Breast epithelium (tissue), 3 donors: Measurements from ENCODE around the gene PIM2.

Source experiments
- CTCF ChIP-seq, 3 donors: fragments of 450-650 bp; IDR thresholded peaks; one replicate each; pipeline ENCODE4 v1.5.1; 2016 to 2017; ENCODE audit warnings: antibody characterized with exemption in 3 of 3, mild to moderate bottlenecking in 3 of 3, moderate library complexity in 3 of 3
- POLR2A ChIP-seq: fragments of 450-650 bp; IDR thresholded peaks from one replicate; pipeline ENCODE4 v1.6.1; 2016; ENCODE audit warnings: antibody characterized with exemption, mild to moderate bottlenecking, moderate library complexity
- POLR2AphosphoS5 ChIP-seq, 3 donors: sonication (generic); formaldehyde crosslinking; IDR thresholded peaks; one replicate each; pipeline ENCODE4 v1.6.1; 2017; ENCODE audit warnings: antibody characterized with exemption in 3 of 3

GRCh38 chrX:48897157-48897624, 21.6 kb downstream of the PIM2 start:
- no peak for TF ChIP-seq CTCF (IDR thresholded peaks at IDR 0.05)
- no peak for TF ChIP-seq POLR2A
- no peak for TF ChIP-seq POLR2AphosphoS5 (IDR thresholded peaks at IDR 0.05)
